PFSK-1 (cell line): ENCODE measurements around the gene NKAPD1.

Experiments
- FOXP2 ChIP-seq: optimal IDR thresholded peaks from 2 replicates; pipeline ENCODE3; 2011; ENCODE audit warnings: borderline replicate concordance, control low read depth, inconsistent platforms; ENCODE audit not compliant: insufficient read depth; ENCODE audit errors: extremely low read length, extremely low read depth
- POLR2AphosphoS5 ChIP-seq: IDR thresholded peaks from 2 replicates; pipeline ENCODE4 v1.6.1; 2012; ENCODE audit warnings: low read depth, mild to moderate bottlenecking, control low read depth, low read length, moderate library complexity
- SIN3A ChIP-seq: IDR thresholded peaks from 2 replicates; pipeline ENCODE4 v1.6.1; 2012; ENCODE audit warnings: mild to moderate bottlenecking, low read length, moderate library complexity, borderline replicate concordance; ENCODE audit not compliant: insufficient read depth
- TAF1 ChIP-seq: IDR thresholded peaks from 2 replicates; pipeline ENCODE4 v1.6.1; 2012; ENCODE audit warnings: low read length, control low read depth, borderline replicate concordance; ENCODE audit not compliant: insufficient read depth
- TF ChIP-seq, protein P1 (sequence below), 2 experiments: IDR thresholded peaks; 2 replicates each; pipeline versions ENCODE4 v1.6.1 to v1.8.0; 2011 to 2012; ENCODE audit warnings: low read depth in 2 of 2, low read length in 2 of 2, control low read depth in 1 of 2, inconsistent platforms in 1 of 2, mild to moderate bottlenecking in 1 of 2, moderate library complexity in 1 of 2; ENCODE audit not compliant: insufficient read depth in 1 of 2

The NKAPD1 gene

GRCh38 chr11:112118176-112118575 lies 44.1 kb downstream of the NKAPD1 start:
- no peak for TF ChIP-seq SIN3A
- no peak for TF ChIP-seq TAF1
- TF ChIP-seq FOXP2 = no peak
- TF ChIP-seq, protein P1, sequence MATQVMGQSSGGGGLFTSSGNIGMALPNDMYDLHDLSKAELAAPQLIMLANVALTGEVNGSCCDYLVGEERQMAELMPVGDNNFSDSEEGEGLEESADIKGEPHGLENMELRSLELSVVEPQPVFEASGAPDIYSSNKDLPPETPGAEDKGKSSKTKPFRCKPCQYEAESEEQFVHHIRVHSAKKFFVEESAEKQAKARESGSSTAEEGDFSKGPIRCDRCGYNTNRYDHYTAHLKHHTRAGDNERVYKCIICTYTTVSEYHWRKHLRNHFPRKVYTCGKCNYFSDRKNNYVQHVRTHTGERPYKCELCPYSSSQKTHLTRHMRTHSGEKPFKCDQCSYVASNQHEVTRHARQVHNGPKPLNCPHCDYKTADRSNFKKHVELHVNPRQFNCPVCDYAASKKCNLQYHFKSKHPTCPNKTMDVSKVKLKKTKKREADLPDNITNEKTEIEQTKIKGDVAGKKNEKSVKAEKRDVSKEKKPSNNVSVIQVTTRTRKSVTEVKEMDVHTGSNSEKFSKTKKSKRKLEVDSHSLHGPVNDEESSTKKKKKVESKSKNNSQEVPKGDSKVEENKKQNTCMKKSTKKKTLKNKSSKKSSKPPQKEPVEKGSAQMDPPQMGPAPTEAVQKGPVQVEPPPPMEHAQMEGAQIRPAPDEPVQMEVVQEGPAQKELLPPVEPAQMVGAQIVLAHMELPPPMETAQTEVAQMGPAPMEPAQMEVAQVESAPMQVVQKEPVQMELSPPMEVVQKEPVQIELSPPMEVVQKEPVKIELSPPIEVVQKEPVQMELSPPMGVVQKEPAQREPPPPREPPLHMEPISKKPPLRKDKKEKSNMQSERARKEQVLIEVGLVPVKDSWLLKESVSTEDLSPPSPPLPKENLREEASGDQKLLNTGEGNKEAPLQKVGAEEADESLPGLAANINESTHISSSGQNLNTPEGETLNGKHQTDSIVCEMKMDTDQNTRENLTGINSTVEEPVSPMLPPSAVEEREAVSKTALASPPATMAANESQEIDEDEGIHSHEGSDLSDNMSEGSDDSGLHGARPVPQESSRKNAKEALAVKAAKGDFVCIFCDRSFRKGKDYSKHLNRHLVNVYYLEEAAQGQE (IDR thresholded peaks at IDR 0.05; ENCODE audit: insufficient read depth in 1 of 2, low read depth in 2 of 2, low read length in 2 of 2) = no peak
- TF ChIP-seq POLR2AphosphoS5 = no peak

DNA sequence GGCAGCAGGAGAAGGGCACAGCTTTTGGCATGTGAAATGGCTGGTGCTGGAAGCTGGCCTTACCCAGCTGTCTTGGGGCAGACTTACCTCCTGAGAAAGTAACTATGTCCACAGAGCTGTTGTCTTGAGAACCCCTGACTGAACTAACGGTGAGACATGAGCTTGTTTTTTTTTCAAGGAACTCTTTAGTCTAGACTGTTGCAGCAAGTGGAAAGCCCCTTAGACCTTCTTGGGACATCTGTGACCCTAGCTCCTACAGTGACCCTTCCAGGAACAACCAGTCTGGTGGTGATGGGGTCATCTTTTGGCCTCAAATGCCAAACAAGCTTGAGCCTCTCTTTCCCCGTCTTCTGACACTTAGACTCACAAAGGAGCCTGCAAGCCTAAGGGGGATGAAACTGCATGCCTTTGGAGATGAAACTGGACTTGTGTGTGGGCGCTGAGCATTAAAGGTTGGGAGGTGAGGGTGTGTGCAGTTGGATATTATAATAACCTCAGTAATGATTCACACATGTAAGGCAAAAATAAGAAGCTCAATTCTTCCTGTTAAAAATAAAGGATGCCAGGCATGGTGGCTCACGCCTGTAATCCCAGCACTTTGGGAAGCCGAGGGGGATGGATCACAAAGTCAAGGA lies 48.0 kb downstream of the NKAPD1 start:
- TF ChIP-seq, protein P1 (IDR thresholded peaks at IDR 0.05; ENCODE audit: insufficient read depth in 1 of 2, low read depth in 2 of 2, low read length in 2 of 2) = no peak
- TF ChIP-seq POLR2AphosphoS5 = no peak
- TF ChIP-seq TAF1 = no peak

- TF ChIP-seq POLR2AphosphoS5 (no peak), SIN3A (no peak), FOXP2 (no peak), TAF1 (no peak)
- TF ChIP-seq, protein P1 (IDR thresholded peaks at IDR 0.05; ENCODE audit: insufficient read depth in 1 of 2, low read depth in 2 of 2, low read length in 2 of 2) = no peak
Measured at GRCh38 chr11:112123129-112123528, 49.0 kb downstream of the NKAPD1 start.

- TF ChIP-seq POLR2AphosphoS5 (no peak), FOXP2 (no peak), SIN3A (no peak), TAF1 (no peak)
- TF ChIP-seq, protein P1 (IDR thresholded peaks at IDR 0.05; ENCODE audit: insufficient read depth in 1 of 2, low read depth in 2 of 2, low read length in 2 of 2) = no peak
Measured at GRCh38 chr11:112127056-112127455, 53.0 kb downstream of the NKAPD1 start.

- TF ChIP-seq POLR2AphosphoS5 = no peak
- TF ChIP-seq SIN3A = no peak
- TF ChIP-seq TAF1 = no peak
- TF ChIP-seq FOXP2 = no peak
- TF ChIP-seq, protein P1 (IDR thresholded peaks at IDR 0.05; ENCODE audit: insufficient read depth in 1 of 2, low read depth in 2 of 2, low read length in 2 of 2) = no peak
Measured at GRCh38 chr11:112128483-112129121, 54.5 kb downstream of the NKAPD1 start.
